Hepatocyte (in vitro differentiated cells): ENCODE data around the gene AGBL4. TPM values are rescaled to one million over a fixed set of nuclear protein-coding genes. Genes with fewer than 3 reads are reported as not detected.

Experiments
- DNase-seq: peaks from one replicate; pipeline ENCODE4 v3.0.0-alpha.2; 2016; ENCODE audit warnings: low spot score
- H2AFZ ChIP-seq: fragments of 200-600 bp; sonication (generic); 2 replicates; pipeline ENCODE4 v1.6.0; 2016; ENCODE audit warnings: antibody characterized with exemption, mild to moderate bottlenecking
- H3K27ac ChIP-seq: fragments of 200-600 bp; sonication (generic); 2 replicates; pipeline ENCODE4 v1.5.1; 2016; ENCODE audit warnings: mild to moderate bottlenecking
- H3K27me3 ChIP-seq: fragments of 200-600 bp; sonication (generic); 2 replicates; pipeline ENCODE4 v1.6.1; 2016
- H3K36me3 ChIP-seq: fragments of 200-600 bp; sonication (generic); replicated peaks from 2 replicates; pipeline ENCODE4 v1.5.1; 2016; ENCODE audit warnings: low read depth; ENCODE audit not compliant: insufficient read depth
- H3K4me1 ChIP-seq: fragments of 200-600 bp; sonication (generic); 2 replicates; pipeline ENCODE4 v1.5.1; 2016; ENCODE audit warnings: mild to moderate bottlenecking, moderate library complexity; ENCODE audit not compliant: insufficient read depth
- H3K4me2 ChIP-seq: fragments of 200-600 bp; sonication (generic); 2 replicates; pipeline ENCODE4 v1.6.0; 2016
- H3K4me3 ChIP-seq: fragments of 200-600 bp; sonication (generic); 2 replicates; pipeline ENCODE4 v1.5.1; 2016; ENCODE audit warnings: mild to moderate bottlenecking
- H3K79me2 ChIP-seq: fragments of 200-600 bp; sonication (generic); 2 replicates; pipeline ENCODE4 v1.6.0; 2017; ENCODE audit warnings: mild to moderate bottlenecking
- H3K9me2 ChIP-seq: fragments of 200-600 bp; sonication (generic); replicated peaks from 2 replicates; pipeline ENCODE4 v1.6.0; 2017; ENCODE audit warnings: mild to moderate bottlenecking; ENCODE audit not compliant: insufficient read depth
- H3K9me3 ChIP-seq: fragments of 200-600 bp; sonication (generic); 2 replicates; pipeline ENCODE4 v1.5.1; 2016; ENCODE audit warnings: low read depth, mild to moderate bottlenecking
- H4K20me1 ChIP-seq: fragments of 200-600 bp; sonication (generic); 2 replicates; pipeline ENCODE4 v1.6.0; 2016; ENCODE audit warnings: mild to moderate bottlenecking; ENCODE audit not compliant: insufficient read depth, poor library complexity, severe bottlenecking
- EZH2 ChIP-seq: fragments of 200-600 bp; sonication (generic); IDR thresholded peaks from 2 replicates; pipeline ENCODE4 v1.6.1; 2016; ENCODE audit warnings: antibody characterized with exemption, mild to moderate bottlenecking, borderline replicate concordance
- EZH2phosphoT487 ChIP-seq: fragments of 200-600 bp; sonication (generic); IDR thresholded peaks from one replicate; pipeline ENCODE4 v1.6.1; 2018; ENCODE audit warnings: antibody characterized with exemption, mild to moderate bottlenecking, low read depth, moderate library complexity; ENCODE audit not compliant: unreplicated experiment, severe bottlenecking
- WGBS: methylation state at CpG from one replicate; pipeline ENCODE4 v1.1.6; 2016; ENCODE audit warnings: low lambda C conversion rate; ENCODE audit errors: missing lambda C conversion rate; 5-methylcytosine and 5-hydroxymethylcytosine counted together
- polyA plus RNA-seq: library from polyadenylated mRNA; unstranded; fragments of >200 nt; fragmentation: Nextera tagmentation; extraction: Ambion mirVana; gene quantifications from 2 replicates; pipeline ENCODE4 v1.2.1, GENCODE V29; 2016
- total RNA-seq: library from RNA; depleted of rRNA; stranded (reverse); fragments of >200 nt; gene quantifications from 2 replicates; pipeline ENCODE4 v1.2.3, GENCODE V29; 2014
- TF ChIP-seq, protein P1 (sequence below): fragments of 200-600 bp; sonication (generic); IDR thresholded peaks from 2 replicates; pipeline ENCODE4 v1.5.1; 2016; ENCODE audit warnings: antibody characterized with exemption, mild to moderate bottlenecking; ENCODE audit not compliant: poor library complexity

The AGBL4 gene
- total and polyA plus RNA-seq, 2 experiments from 2014 or later, result 0.50 to 0.73 TPM

DNA sequence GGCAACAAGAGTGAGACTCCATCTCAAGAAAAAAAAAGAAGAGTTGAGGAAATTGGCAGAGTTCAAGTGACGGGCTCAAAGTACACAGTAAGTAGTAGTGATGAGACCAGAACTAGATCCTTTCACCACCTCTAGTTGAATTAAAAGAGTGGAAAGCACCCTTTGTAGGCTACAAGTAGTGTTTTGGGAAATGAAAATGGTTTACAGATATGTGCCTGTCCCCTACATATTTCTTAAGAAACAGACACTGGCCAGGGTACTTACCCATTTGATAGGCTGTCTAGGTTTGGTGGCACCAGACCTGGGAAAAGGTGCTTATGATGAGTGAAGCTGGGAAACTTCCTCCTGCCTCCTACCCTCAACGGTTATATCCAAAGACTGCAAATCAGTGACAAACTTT is 1083.4 kb downstream of the AGBL4 start:
- Histone ChIP-seq H3K4me3 (no peak overlapping the region), H3K79me2 (no peaks in the 10 kb centered on the region), H4K20me1 (no peaks in the 10 kb centered on the region), H2AFZ (no peak overlapping the region), H3K36me3 (no peaks in the 10 kb centered on the region), H3K9me3 (no peaks in the 10 kb centered on the region), H3K4me2 (no peak overlapping the region), H3K27ac (no peak overlapping the region), H3K9me2 (no peaks in the 10 kb centered on the region), H3K27me3 (no peaks in the 10 kb centered on the region), H3K4me1 (no peaks in the 10 kb centered on the region)
- no peak for TF ChIP-seq EZH2
- TF ChIP-seq, protein P1, sequence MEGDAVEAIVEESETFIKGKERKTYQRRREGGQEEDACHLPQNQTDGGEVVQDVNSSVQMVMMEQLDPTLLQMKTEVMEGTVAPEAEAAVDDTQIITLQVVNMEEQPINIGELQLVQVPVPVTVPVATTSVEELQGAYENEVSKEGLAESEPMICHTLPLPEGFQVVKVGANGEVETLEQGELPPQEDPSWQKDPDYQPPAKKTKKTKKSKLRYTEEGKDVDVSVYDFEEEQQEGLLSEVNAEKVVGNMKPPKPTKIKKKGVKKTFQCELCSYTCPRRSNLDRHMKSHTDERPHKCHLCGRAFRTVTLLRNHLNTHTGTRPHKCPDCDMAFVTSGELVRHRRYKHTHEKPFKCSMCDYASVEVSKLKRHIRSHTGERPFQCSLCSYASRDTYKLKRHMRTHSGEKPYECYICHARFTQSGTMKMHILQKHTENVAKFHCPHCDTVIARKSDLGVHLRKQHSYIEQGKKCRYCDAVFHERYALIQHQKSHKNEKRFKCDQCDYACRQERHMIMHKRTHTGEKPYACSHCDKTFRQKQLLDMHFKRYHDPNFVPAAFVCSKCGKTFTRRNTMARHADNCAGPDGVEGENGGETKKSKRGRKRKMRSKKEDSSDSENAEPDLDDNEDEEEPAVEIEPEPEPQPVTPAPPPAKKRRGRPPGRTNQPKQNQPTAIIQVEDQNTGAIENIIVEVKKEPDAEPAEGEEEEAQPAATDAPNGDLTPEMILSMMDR, result no peak
- no peak for TF ChIP-seq EZH2phosphoT487
- 91% methylated on average over 2 of the region's 2 CpGs for WGBS
- no peak for DNase-seq

DNA sequence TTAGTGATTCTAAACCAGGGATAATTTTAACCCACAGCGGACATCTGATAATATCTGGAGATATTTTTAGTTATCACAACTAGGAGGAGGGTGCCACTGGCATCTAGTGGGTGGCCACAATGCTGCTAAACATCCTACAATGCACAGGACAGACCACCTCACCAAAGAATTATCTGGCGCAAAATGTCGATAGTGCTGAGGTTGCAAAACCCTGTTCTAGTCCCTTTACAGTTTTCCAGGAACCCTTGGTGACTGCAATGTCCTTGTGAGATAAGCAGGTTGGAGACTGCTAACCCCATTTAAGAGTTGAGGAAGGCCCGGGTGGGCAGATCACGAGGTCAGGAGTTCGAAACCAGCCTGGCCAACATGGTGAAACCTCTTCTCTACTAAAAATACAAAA is 1083.9 kb downstream of the AGBL4 start:
- WGBS, result 76% methylated on average over 6 of the region's 6 CpGs
- TF ChIP-seq EZH2, result no peak
- Histone ChIP-seq H3K4me1 (no peaks in the 10 kb centered on the region), H3K4me2 (no peak overlapping the region), H3K9me3 (no peaks in the 10 kb centered on the region), H3K79me2 (no peaks in the 10 kb centered on the region), H3K36me3 (no peaks in the 10 kb centered on the region), H3K9me2 (no peaks in the 10 kb centered on the region), H3K27me3 (no peaks in the 10 kb centered on the region), H3K4me3 (no peak overlapping the region), H3K27ac (no peak overlapping the region), H4K20me1 (no peaks in the 10 kb centered on the region), H2AFZ (no peak overlapping the region)
- no peak for DNase-seq

DNA sequence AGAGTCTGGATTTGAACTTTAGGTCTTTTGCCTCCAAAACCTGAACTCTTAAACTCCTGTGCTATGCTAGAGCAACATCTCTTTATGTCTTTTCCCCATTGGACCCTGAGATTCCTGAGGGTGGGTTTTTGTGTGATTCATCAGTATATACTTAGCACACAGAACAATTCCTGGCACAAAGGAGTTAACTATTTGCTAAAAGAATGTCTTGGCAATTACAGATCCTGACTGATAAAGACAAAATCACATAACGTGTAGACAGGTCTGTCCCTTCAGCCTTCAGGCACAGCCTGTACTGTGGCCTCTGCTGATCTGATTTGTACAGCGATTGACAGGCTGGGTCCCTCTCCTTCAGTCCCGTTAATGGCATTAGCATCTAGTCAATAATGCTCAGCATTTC is 1084.7 kb downstream of the AGBL4 start:
- Histone ChIP-seq H3K9me2 (no peaks in the 10 kb centered on the region), H2AFZ (no peak overlapping the region), H3K36me3 (no peaks in the 10 kb centered on the region), H3K4me2 (no peak overlapping the region), H3K27ac (no peak overlapping the region), H3K27me3 (no peaks in the 10 kb centered on the region), H4K20me1 (no peaks in the 10 kb centered on the region), H3K4me1 (no peaks in the 10 kb centered on the region), H3K4me3 (no peak overlapping the region), H3K79me2 (no peaks in the 10 kb centered on the region), H3K9me3 (no peaks in the 10 kb centered on the region)
- 46% methylated on average over 3 of the region's 3 CpGs for WGBS
- TF ChIP-seq EZH2 (no peak), EZH2phosphoT487 (no peak)
- TF ChIP-seq, protein P1, result no peak
- DNase-seq, result no peak

DNA sequence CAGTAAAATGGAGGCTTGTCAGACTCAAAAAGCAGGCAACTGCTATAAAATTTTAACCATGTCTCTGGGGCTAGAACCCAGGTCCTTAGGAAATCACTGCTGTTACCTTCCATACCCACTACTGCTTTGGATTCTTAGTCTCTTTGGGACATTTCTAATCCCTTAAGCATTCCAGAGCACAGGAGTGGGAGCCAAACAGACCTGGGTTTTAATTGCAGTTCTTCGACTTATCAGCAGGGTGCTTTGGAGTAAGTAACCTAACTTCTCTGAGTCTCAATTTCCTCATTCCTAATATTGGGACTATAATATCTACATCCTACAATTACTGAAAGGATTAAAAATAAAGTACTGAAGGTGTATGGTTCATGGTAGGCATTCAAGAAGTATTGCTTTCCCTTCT is 1086.0 kb downstream of the AGBL4 start:
- H3K27ac ChIP-seq, result no peak overlapping the region
- no peaks in the 10 kb centered on the region for H3K36me3 ChIP-seq
- no peaks in the 10 kb centered on the region for H3K9me2 ChIP-seq
- no peak overlapping the region for H3K4me2 ChIP-seq
- TF ChIP-seq EZH2 (no peak), EZH2phosphoT487 (no peak)
- TF ChIP-seq, protein P1, result no peak
- H3K4me3 ChIP-seq, result no peak overlapping the region
- H2AFZ ChIP-seq, result no peak overlapping the region
- H3K79me2 ChIP-seq, result no peaks in the 10 kb centered on the region
- no peak for DNase-seq
- no peaks in the 10 kb centered on the region for H3K4me1 ChIP-seq
- WGBS, result 70% methylated on average over 1 of the region's 1 CpG
- no peaks in the 10 kb centered on the region for H3K27me3 ChIP-seq
- H3K9me3 ChIP-seq, result no peaks in the 10 kb centered on the region
- no peaks in the 10 kb centered on the region for H4K20me1 ChIP-seq
